Ishikawa (cell line): Measurements from ENCODE around the gene STXBP5.

Experiments
- EGR1 ChIP-seq: IDR thresholded peaks from 2 replicates; pipeline ENCODE4 v1.6.1; 2012
- TAF1 ChIP-seq: IDR thresholded peaks from 2 replicates; pipeline ENCODE4 v1.6.1; 2012; ENCODE audit warnings: low read depth, mild to moderate bottlenecking
- TCF12 ChIP-seq: IDR thresholded peaks from 2 replicates; pipeline ENCODE4 v1.6.1; 2012; ENCODE audit warnings: low read depth
- TF ChIP-seq, protein P1 (sequence below): IDR thresholded peaks from 2 replicates; pipeline ENCODE4 v1.6.1; 2012
- TF ChIP-seq, protein P2 (sequence below): IDR thresholded peaks from 2 replicates; pipeline ENCODE4 v1.6.1; 2012
- TF ChIP-seq, protein P3 (sequence below): IDR thresholded peaks from 2 replicates; pipeline ENCODE4 v1.6.1; 2012; ENCODE audit warnings: low read depth, mild to moderate bottlenecking

DNA sequence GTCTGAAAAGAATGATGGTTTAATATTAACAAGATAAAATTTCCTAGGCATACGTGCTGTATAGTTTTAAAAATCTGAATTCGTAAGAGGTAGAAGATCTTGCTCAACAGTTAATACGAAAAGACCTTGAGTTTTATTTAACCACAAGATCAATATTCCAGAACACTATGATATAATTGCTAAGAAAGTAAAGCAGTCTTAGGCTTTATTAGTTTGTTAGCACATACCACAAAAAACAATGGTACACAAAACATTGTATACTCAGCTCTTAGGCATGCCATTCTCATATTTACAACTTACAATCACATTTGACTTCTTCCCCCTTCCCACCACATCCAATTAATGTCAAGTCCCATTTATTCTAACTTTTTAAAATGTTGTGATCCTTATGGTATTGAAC lies 24.4 kb upstream of the STXBP5 start:
- TF ChIP-seq, protein P1, sequence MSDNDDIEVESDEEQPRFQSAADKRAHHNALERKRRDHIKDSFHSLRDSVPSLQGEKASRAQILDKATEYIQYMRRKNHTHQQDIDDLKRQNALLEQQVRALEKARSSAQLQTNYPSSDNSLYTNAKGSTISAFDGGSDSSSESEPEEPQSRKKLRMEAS: no peak
- TF ChIP-seq, protein P2, sequence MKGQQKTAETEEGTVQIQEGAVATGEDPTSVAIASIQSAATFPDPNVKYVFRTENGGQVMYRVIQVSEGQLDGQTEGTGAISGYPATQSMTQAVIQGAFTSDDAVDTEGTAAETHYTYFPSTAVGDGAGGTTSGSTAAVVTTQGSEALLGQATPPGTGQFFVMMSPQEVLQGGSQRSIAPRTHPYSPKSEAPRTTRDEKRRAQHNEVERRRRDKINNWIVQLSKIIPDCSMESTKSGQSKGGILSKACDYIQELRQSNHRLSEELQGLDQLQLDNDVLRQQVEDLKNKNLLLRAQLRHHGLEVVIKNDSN: no peak
- TF ChIP-seq TAF1 (no peak), TCF12 (no peak), EGR1 (no peak)
- TF ChIP-seq, protein P3, sequence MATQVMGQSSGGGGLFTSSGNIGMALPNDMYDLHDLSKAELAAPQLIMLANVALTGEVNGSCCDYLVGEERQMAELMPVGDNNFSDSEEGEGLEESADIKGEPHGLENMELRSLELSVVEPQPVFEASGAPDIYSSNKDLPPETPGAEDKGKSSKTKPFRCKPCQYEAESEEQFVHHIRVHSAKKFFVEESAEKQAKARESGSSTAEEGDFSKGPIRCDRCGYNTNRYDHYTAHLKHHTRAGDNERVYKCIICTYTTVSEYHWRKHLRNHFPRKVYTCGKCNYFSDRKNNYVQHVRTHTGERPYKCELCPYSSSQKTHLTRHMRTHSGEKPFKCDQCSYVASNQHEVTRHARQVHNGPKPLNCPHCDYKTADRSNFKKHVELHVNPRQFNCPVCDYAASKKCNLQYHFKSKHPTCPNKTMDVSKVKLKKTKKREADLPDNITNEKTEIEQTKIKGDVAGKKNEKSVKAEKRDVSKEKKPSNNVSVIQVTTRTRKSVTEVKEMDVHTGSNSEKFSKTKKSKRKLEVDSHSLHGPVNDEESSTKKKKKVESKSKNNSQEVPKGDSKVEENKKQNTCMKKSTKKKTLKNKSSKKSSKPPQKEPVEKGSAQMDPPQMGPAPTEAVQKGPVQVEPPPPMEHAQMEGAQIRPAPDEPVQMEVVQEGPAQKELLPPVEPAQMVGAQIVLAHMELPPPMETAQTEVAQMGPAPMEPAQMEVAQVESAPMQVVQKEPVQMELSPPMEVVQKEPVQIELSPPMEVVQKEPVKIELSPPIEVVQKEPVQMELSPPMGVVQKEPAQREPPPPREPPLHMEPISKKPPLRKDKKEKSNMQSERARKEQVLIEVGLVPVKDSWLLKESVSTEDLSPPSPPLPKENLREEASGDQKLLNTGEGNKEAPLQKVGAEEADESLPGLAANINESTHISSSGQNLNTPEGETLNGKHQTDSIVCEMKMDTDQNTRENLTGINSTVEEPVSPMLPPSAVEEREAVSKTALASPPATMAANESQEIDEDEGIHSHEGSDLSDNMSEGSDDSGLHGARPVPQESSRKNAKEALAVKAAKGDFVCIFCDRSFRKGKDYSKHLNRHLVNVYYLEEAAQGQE: no peak
